Muscle layer of duodenum (tissue), 2 donors: Measurements from ENCODE around the gene MDH1B.
"Not testable (repeated sequence)": the region's sequence is repeated elsewhere in the genome, so short reads cannot be mapped to it uniquely, and the experiment has no call there.

ENCODE experiments used
- H3K27ac ChIP-seq: one replicate; pipeline ENCODE4 v1.7.0; 2013; ENCODE audit warnings: mild to moderate bottlenecking, low read length
- H3K27me3 ChIP-seq: one replicate; pipeline ENCODE4 v1.7.0; 2013; ENCODE audit warnings: low read depth, mild to moderate bottlenecking, control low read depth, low read length
- H3K36me3 ChIP-seq, 2 donors: one replicate each; pipeline ENCODE4 v1.7.0; 2013; ENCODE audit warnings: low read length in 2 of 2, control low read depth in 1 of 2, mild to moderate bottlenecking in 1 of 2; ENCODE audit not compliant: insufficient read depth in 2 of 2, control insufficient read depth in 1 of 2
- H3K4me1 ChIP-seq, 2 donors: one replicate each; pipeline ENCODE4 v1.7.0; 2013; ENCODE audit warnings: low read length in 2 of 2, mild to moderate bottlenecking in 2 of 2, control low read depth in 1 of 2, moderate library complexity in 1 of 2; ENCODE audit not compliant: insufficient read depth in 2 of 2, control insufficient read depth in 1 of 2
- H3K4me3 ChIP-seq, 2 donors: one replicate each; pipeline ENCODE4 v1.7.0; 2013; ENCODE audit warnings: low read length in 2 of 2, low read depth in 1 of 2, mild to moderate bottlenecking in 1 of 2
- H3K9me3 ChIP-seq, 2 donors: one replicate each; pipeline ENCODE4 v1.7.0; 2013; ENCODE audit warnings: low read length in 2 of 2, control low read depth in 1 of 2, mild to moderate bottlenecking in 1 of 2; ENCODE audit not compliant: control insufficient read depth in 1 of 2
- donor health status: healthy.

The MDH1B gene

DNA sequence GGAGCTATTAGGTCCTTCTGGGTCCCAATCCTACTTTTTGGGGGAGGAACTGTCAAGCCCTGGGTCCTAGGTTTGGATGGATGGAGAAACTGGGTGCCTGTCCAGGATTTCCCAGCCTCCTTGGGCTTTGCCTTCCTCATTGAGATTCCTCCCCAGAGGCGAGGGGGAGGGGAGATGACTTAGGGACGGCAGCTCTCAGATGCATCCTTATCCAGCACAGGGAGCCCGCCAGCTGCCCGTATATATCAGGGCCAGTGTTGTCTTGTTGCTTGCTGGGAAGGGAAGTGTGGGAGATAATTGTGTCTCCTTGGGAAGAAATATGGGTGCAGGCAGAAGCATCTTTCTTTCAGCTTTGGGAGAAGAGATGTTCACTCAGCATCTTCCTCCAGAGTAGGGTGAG lies 49.9 kb downstream of the MDH1B start:
- H3K27ac ChIP-seq, H3K9me3 ChIP-seq, H3K4me3 ChIP-seq, H3K27me3 ChIP-seq, H3K36me3 ChIP-seq, H3K4me1 ChIP-seq: not testable (repeated sequence)

DNA sequence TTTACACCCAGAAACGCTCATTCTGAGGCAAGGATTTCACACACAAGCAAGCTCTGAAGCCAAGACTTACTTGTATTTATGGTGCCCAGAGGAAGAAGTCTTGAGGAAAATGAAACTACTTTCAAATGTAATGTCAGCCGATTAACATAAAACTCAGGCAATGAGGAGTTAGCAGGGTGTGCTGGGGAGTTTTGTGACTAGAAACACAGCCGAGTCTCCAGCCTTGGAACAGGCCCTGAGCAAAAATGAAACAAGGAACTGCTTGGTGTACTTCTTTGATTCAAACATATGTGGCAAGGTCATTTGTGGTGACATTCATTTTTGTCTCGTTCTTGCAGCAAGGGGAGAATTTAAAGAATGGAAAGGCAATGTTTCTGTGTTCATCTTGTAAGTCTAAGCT lies 51.4 kb downstream of the MDH1B start:
- Histone ChIP-seq H3K4me3 (no peak overlapping the region), H3K4me1 (no peaks in the 10 kb centered on the region), H3K36me3 (no peaks in the 10 kb centered on the region), H3K27me3 (no peaks in the 10 kb centered on the region), H3K9me3 (no peaks in the 10 kb centered on the region), H3K27ac (no peak overlapping the region)

DNA sequence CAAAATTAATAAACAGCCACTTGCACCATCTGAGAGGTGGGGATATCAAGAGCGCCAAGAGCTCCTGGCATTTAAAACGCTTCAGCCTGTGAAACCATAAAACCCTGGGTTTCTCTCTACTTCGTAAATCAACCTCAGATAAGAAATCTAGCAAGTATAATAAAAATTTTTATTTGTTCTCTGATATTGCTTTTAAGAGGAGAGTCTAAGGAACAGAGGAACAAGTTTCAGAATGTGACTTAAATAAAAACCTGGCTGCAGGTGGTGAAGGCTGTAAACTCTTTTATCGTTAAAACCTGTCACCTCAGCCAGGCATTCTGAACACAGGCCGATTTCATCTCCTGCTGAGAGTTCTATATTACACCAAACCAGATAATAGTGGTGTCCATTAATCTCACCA lies 56.8 kb downstream of the MDH1B start:
- Histone ChIP-seq H3K27me3 (no peaks in the 10 kb centered on the region), H3K27ac (no peak overlapping the region), H3K36me3 (no peaks in the 10 kb centered on the region), H3K4me3 (no peak overlapping the region), H3K4me1 (no peaks in the 10 kb centered on the region), H3K9me3 (no peaks in the 10 kb centered on the region)

DNA sequence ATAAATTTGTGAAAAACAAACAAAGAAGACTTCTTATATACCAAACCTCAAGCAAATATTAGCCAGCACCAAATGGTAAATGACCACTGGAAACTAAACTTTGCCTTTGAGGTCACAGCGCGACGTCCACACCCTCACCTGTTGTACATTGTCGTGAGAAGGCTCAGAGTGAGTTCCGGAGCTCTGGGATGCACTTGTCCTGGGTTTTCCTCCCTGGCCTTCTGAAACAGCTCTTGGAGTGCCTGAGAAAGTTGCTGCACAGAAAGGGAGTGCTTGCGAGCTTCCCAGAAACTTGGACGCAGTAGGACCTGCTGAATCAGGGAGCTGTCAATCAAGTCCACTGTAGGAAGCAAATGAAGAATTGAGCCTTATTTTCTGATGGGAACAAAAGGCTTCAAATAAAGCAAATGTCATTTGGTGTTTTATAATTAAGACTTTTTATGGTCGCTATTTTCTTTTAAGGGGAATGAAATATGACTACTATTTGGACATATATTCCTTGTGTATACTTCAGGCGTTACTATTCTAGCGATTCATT lies 57.9 kb downstream of the MDH1B start:
- no peaks in the 10 kb centered on the region for H3K27me3 ChIP-seq
- no peaks in the 10 kb centered on the region for H3K9me3 ChIP-seq
- H3K27ac ChIP-seq, result no peak overlapping the region
- H3K4me1 ChIP-seq, result no peaks in the 10 kb centered on the region
- H3K36me3 ChIP-seq, result no peaks in the 10 kb centered on the region
- no peak overlapping the region for H3K4me3 ChIP-seq

DNA sequence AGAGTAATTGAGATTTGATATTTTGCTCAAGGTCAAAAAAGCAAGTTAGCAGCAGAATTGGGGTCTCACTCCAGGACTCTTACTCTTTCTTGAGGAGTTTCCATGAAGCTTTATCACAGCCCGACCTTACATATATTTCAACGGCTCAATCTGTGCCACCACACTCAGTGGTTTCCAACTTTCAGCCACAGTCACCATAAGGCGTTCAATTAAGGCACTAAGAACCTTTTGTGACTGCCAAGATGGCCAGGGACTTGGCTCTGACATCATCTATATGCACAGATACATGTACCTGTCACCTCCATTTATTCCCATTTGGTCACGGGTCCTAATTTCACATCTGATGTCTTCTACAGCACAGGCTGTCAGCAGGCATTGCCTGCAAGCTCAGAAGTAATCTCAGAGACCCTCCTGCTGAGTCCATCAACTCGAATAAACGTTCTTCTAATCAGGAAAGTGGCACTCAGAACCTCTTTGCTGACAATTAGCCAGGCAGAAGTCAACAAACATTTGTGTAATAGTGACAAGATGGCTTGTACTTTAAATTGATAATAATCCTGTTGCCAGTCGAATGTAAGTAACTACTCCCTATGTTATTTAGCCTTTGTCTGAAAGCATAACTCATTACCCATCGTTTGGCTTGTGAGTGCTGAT lies 63.0 kb downstream of the MDH1B start:
- H3K36me3 ChIP-seq, result no peaks in the 10 kb centered on the region
- no peak overlapping the region for H3K27ac ChIP-seq
- no peak overlapping the region for H3K4me3 ChIP-seq
- H3K27me3 ChIP-seq, result no peaks in the 10 kb centered on the region
- no peaks in the 10 kb centered on the region for H3K4me1 ChIP-seq
- H3K9me3 ChIP-seq, result no peaks in the 10 kb centered on the region

DNA sequence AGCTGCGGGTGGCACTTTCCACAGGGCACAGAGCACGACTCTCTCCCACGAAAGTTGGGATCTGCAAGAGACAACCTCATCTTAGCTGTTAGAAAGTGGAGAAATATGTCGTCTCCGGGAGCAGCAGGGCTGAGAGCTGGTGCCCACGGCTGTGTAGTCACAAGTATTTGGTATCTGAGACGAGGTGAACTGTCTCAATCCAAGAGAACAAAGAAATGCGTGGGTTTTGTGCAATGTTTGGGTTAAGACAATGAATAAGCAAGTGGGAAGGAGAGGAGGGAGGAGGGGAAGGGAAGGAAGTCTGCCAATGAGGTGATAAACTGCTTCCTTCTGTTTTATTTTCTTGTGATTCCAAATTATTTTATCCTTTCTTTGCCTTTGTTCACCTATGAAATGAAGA lies 65.0 kb downstream of the MDH1B start:
- Histone ChIP-seq H3K27me3 (no peaks in the 10 kb centered on the region), H3K27ac (no peak overlapping the region), H3K4me3 (no peak overlapping the region), H3K36me3 (no peaks in the 10 kb centered on the region), H3K4me1 (no peaks in the 10 kb centered on the region), H3K9me3 (no peaks in the 10 kb centered on the region)

DNA sequence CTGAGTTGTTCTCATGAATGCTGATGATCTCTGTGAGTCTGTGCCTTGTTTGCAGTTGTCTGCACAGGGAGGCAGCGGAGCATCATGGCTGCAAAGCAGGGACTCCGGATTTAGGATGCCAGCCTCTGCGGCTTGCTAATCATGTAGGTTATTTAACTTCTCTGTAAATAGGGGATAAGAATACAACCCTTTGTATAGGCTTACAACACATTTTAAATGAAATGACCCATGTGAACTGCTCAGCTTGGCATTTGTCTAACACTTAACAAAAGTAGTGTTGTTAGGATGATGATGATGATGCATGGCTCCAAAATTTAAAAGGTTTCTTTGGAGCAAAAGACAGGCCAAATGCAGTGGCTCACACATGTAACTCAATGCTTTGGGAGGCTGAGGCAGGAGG lies 66.3 kb downstream of the MDH1B start:
- Histone ChIP-seq H3K36me3 (no peaks in the 10 kb centered on the region), H3K9me3 (no peaks in the 10 kb centered on the region), H3K27me3 (no peaks in the 10 kb centered on the region), H3K4me3 (no peak overlapping the region), H3K27ac (no peak overlapping the region), H3K4me1 (no peaks in the 10 kb centered on the region)

DNA sequence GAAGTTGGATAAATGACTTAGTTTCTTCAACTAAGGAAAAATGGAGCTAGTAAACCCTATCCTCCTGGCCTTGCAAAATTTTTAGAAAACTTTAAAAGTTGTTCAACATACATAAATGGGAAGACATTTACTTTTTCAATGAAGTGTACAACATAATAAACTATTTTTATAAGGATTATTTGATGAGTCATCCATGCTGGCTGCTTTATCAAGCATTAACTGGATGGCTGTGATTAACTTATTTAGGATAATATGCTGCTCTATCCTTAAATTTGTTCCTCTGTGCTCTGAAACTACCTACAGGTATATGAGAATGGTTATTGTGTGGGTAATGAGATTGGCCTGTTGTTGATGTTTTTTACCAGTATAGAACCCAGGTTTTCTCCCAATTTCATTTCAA lies 68.2 kb downstream of the MDH1B start:
- no peaks in the 10 kb centered on the region for H3K4me1 ChIP-seq

DNA sequence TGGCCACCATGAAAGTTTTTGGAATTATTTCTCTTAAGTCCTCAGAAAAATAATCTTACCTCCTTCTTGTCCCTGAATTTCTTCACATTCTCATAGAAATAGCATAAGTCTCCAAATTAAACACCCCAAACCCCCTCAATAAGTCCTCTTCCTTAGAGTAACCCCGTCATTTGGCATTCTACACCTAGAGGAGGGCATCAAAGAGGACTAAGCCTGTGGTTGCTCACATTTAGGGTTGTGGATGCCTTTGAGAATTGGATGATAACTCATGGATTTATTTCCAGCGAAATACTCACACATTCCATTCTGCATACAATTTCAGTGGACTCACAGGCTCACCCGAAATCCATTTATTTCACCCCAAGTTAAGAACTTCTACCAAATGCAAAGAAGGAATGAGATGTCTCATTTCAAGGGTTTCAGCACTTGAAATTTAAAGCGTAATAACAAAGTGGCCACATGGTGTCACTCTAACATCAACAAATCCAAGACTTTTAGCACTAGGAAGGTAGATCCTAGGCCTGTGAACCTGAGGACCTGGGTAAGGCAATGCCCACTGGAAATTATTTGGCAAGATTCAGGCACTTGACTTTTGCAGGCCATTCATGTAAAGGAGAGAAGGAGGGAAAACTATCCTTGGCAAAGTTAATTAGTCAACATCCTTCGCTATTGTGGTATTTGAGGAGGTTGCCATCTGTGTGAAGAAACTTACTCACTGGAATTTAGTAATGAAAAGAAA lies 71.6 kb downstream of the MDH1B start:
- H3K36me3 ChIP-seq, result no peaks in the 10 kb centered on the region
- H3K27me3 ChIP-seq, result no peaks in the 10 kb centered on the region
- no peak overlapping the region for H3K27ac ChIP-seq
- H3K9me3 ChIP-seq, result no peaks in the 10 kb centered on the region
- no peak overlapping the region for H3K4me3 ChIP-seq
- no peaks in the 10 kb centered on the region for H3K4me1 ChIP-seq

More for the DNA sequence above, 68.2 kb downstream of the MDH1B start:
- H3K27me3 ChIP-seq, result no peaks in the 10 kb centered on the region
- no peaks in the 10 kb centered on the region for H3K36me3 ChIP-seq
- H3K4me3 ChIP-seq, result no peak overlapping the region
- H3K27ac ChIP-seq, result no peak overlapping the region
- no peaks in the 10 kb centered on the region for H3K9me3 ChIP-seq

DNA sequence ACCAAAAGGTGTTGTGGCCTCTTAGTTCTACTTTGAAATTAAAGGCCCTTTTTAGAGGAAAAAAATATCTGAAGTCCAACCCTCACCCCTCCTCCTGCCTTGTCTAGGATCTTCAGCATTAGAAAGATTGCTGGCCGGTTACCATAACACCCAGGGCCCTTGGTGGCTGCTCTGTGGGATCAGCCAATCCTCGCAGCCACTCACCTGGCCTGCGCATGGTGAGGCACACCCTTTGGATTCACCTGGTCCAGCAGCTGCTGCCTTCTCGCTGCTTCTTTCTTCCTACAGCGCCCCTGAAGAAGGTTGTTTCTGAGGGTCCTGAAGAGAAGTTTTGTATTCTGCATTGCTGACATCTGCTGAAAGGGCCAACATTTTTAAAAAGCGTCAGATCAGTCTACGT lies 72.2 kb downstream of the MDH1B start:
- H3K27ac ChIP-seq, result no peak overlapping the region
- no peaks in the 10 kb centered on the region for H3K27me3 ChIP-seq

DNA sequence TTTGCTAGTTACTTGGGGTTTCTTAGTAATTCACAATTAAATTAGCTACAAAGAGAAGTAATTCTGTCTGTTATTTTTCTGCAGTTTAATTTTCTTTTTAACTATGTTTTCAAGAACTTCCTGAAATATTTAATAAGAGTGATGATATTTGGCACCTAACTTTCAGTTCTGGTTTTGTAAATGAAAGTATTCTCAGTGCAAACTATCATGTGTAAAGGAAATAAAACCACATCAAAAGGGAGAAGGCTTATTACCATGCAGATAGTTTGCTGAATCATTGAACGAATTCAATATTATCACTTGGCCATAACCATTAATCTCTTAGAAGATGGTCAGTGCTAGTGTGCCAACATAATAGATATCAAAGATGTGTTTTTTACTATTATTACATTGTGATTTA lies 76.1 kb downstream of the MDH1B start:
- Histone ChIP-seq H3K27me3 (no peaks in the 10 kb centered on the region), H3K4me3 (no peak overlapping the region), H3K27ac (no peak overlapping the region), H3K9me3 (no peaks in the 10 kb centered on the region), H3K4me1 (no peaks in the 10 kb centered on the region), H3K36me3 (no peaks in the 10 kb centered on the region)

More for the DNA sequence above, 72.2 kb downstream of the MDH1B start:
- H3K4me1 ChIP-seq, result no peaks in the 10 kb centered on the region
- no peaks in the 10 kb centered on the region for H3K9me3 ChIP-seq
- no peak overlapping the region for H3K4me3 ChIP-seq
- H3K36me3 ChIP-seq, result no peaks in the 10 kb centered on the region
